GM12878 (cell line): ENCODE measurements around the gene NBEA.

Experiments used
- CTCF ChIP-seq, 3 experiments: IDR thresholded peaks in 2 of 3; conservative IDR thresholded peaks in 1 of 3; 2 replicates each; pipeline ENCODE4 v1.5.1; 2011; ENCODE audit warnings: low read depth in 3 of 3, low read length in 3 of 3, mild to moderate bottlenecking in 3 of 3, control low read depth in 2 of 3, moderate library complexity in 2 of 3, inconsistent platforms in 1 of 3, mixed read lengths in 1 of 3; ENCODE audit not compliant: control insufficient read depth in 2 of 3, insufficient read depth in 1 of 3; ENCODE audit errors: extremely low read depth in 1 of 3
- EGR1 ChIP-seq, 2 experiments: IDR thresholded peaks; 1 replicate in 1 of 2; 2 replicates in 1 of 2; pipeline ENCODE4 v1.6.1; 2011 to 2012; ENCODE audit warnings: low read depth in 2 of 2, low read length in 2 of 2, borderline replicate concordance in 1 of 2, mild to moderate bottlenecking in 1 of 2, moderate library complexity in 1 of 2
- FOS ChIP-seq: IDR thresholded peaks from 3 replicates; pipeline ENCODE4 v1.6.1; 2011; ENCODE audit warnings: borderline replicate concordance; ENCODE audit not compliant: insufficient read length; ENCODE audit errors: extremely low read depth
- HDAC2 ChIP-seq: fragments of 200-600 bp; sonication (generic); IDR thresholded peaks from 2 replicates; pipeline ENCODE4 v1.6.1; 2017
- NFYB ChIP-seq: IDR thresholded peaks from 2 replicates; pipeline ENCODE4 v1.6.1; 2011; ENCODE audit warnings: low read depth, mild to moderate bottlenecking, low read length, improper control_type of control experiment, moderate library complexity; ENCODE audit not compliant: insufficient read depth
- POLR2A ChIP-seq: IDR thresholded peaks from 2 replicates; pipeline ENCODE4 v1.6.1; 2011; ENCODE audit warnings: low read depth, mild to moderate bottlenecking, low read length
- RFX5 ChIP-seq: IDR thresholded peaks from 2 replicates; pipeline ENCODE4 v1.6.1; 2011; ENCODE audit warnings: low read depth, low read length, improper control_type of control experiment
- SP1 ChIP-seq: IDR thresholded peaks from one replicate; pipeline ENCODE4 v1.6.1; 2011; ENCODE audit warnings: low read depth, low read length
- TAF1 ChIP-seq: IDR thresholded peaks from 2 replicates; pipeline ENCODE4 v1.6.1; 2011; ENCODE audit warnings: mild to moderate bottlenecking, low read depth, low read length, borderline replicate concordance

GRCh38 chr13:35165205-35165604 lies 223.1 kb downstream of the NBEA start:
- TF ChIP-seq EGR1 (IDR thresholded peaks at IDR 0.05; ENCODE audit: borderline replicate concordance in 1 of 2, low read depth in 2 of 2, low read length in 2 of 2) (no peak), RFX5 (no peak), CTCF (IDR thresholded peaks at IDR 0.05 in 2 of 3, conservative IDR thresholded peaks at IDR 0.05 in 1 of 3; ENCODE audit: control insufficient read depth in 2 of 3, extremely low read depth in 1 of 3, insufficient read depth in 1 of 3, low read depth in 3 of 3, low read length in 3 of 3) (no peak), TAF1 (no peak), FOS (no peak), SP1 (no peak), NFYB (no peak), POLR2A (no peak), HDAC2 (no peak)
